ENCODE measurements around the gene CCDC138.

CCDC138 gene

DNA sequence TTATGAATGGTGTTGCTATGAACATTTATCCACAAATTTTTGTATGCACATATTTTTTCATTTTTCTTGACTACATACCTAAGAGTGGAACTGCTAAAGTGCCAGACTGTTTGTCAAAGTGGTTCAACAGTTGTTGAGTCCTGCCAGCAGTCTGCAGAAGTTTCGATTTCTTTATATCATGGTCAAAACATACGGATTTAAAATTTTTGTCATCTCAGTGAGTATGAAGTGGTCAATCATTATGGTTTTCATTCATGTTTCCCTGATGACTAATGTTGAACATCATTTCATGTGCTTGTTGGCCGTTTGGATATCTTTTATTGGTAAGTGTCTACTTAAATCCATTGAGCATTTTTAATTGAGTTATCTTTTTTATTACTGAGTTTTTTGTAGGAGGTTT, 39.2 kb downstream of the CCDC138 start:
- DNase-seq (ENCODE audit: low read depth in 1 of 2, low spot score in 1 of 2) = no peak

GRCh38 chr2:108829578-108830310, 43.2 kb downstream of the CCDC138 start:
- DNase-seq (ENCODE audit: low read depth in 1 of 2, low spot score in 1 of 2) = no peak

DNA sequence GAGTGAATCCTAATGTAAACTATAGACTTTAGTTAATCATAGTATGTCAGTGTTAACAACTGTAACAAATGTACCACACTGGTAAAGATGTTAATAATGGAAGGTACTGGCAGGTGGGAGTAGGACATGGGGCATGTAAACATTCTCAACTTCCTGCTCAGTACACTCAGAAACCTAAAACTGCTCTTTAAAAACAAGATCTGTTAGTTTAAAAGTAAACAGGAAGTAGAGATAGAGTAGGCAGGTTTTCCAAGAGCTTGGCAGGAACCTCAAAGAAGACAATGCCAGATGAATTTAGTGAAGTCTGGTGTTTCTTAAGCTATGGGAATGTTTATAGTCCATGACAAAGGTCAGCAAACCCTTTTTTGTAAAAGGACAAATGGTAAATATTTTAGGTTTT, 46.6 kb downstream of the CCDC138 start:
- no peak for DNase-seq (ENCODE audit: low read depth in 1 of 2, low spot score in 1 of 2)

GRCh38 chr2:108834620-108835019, 48.0 kb downstream of the CCDC138 start:
- DNase-seq (ENCODE audit: low read depth in 1 of 2, low spot score in 1 of 2) = no peak

DNA sequence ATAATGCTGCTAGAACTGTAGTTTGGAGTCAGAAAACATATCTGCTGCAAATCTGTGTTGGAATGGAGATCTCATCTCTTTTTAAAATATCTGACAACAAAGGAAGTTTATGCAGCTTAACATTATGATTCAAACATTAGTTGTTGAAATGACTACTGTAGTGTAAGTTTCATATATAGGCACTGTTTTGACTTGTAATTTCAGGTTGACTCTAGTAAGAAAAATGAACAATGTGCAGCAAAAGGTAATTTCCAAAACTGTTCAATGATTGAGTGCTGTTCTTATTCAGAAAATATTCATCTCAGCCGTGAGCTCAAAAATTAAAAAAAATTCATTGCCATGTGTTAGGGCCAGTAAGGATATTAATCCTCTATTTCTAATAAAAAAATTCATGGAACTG, 48.5 kb downstream of the CCDC138 start:
- no peak for DNase-seq (ENCODE audit: low read depth in 1 of 2, low spot score in 1 of 2)

GRCh38 chr2:108837198-108837597, 50.6 kb downstream of the CCDC138 start:
- DNase-seq (ENCODE audit: low read depth in 1 of 2, low spot score in 1 of 2) = no peak

- no peak for DNase-seq (ENCODE audit: low read depth in 1 of 2, low spot score in 1 of 2)
Observed at GRCh38 chr2:108841506-108841905, 54.9 kb downstream of the CCDC138 start.

DNA sequence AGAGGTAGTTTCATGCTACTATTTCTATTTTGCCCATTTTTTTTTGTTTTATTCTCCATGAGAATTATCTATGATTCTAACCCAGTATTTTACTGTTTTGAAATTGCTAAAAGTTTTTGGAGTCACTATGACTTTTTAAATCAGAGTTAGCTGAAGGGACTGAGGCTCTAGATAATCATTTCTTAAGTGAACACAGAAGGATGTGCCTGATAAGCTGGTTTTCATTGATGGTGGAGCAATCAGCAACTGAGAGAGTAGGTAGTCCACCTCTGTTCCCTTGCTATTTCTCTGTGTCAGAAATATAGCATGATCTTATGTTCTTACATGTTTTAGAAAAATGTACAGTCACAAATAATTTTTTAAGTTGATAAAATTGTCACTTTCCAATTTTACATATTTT, 59.4 kb downstream of the CCDC138 start:
- no peak for DNase-seq (ENCODE audit: low read depth in 1 of 2, low spot score in 1 of 2)

GRCh38 chr2:108847000-108847399, 60.4 kb downstream of the CCDC138 start:
- no peak for DNase-seq (ENCODE audit: low read depth in 1 of 2, low spot score in 1 of 2)

- DNase-seq (ENCODE audit: low read depth in 1 of 2, low spot score in 1 of 2) = no peak
Observed at GRCh38 chr2:108852375-108852774, 65.8 kb downstream of the CCDC138 start.

- DNase-seq (ENCODE audit: low read depth in 1 of 2, low spot score in 1 of 2) = no peak
Observed at GRCh38 chr2:108853421-108853820, 66.8 kb downstream of the CCDC138 start.

GRCh38 chr2:108854484-108854883, 67.9 kb downstream of the CCDC138 start:
- no peak for DNase-seq (ENCODE audit: low read depth in 1 of 2, low spot score in 1 of 2)

DNA sequence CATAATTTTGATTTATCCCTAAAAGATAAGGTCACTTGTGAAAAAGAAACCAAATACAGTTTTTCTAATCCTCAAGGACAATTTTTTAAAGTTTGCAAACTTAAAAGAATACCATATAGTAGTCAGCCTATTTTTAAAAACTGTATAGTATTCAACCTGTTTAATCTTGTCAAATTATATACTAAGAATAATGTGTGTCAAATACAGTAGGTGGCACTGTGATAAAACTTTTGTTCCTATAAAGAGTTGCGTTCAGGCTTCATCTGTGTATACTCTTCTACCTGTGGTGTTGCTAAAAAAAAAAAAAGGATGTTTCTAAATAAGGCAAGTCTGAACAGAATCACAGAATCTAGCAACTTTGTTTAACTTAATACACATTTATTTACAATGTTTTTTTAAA, 68.6 kb downstream of the CCDC138 start:
- DNase-seq (ENCODE audit: low read depth in 1 of 2, low spot score in 1 of 2) = no peak

- DNase-seq (ENCODE audit: low read depth in 1 of 2, low spot score in 1 of 2) = no peak
Observed at GRCh38 chr2:108858894-108859293, 72.3 kb downstream of the CCDC138 start.

GRCh38 chr2:108866041-108866440, 79.5 kb downstream of the CCDC138 start:
- DNase-seq (ENCODE audit: low read depth in 1 of 2, low spot score in 1 of 2) = no peak

DNA sequence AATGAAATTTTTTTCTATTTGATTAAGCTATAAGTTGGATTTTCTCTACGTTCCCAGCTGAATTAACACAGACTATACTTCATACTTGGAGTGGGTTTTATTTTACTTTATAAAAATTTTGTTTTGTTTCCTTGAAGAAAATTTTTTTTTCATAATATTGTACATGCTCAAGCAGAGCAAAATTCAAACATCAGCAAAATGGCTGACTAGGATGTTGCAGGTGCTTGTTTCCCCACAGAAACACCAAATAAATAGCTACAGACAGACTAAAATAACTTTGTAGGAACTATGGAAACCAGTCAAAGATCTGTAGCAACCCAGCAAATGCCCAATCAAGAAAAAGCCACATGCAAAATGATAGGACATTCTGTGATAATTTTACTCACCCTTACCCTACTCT, 82.3 kb downstream of the CCDC138 start:
- no peak for DNase-seq (ENCODE audit: low read depth in 1 of 2, low spot score in 1 of 2)

DNA sequence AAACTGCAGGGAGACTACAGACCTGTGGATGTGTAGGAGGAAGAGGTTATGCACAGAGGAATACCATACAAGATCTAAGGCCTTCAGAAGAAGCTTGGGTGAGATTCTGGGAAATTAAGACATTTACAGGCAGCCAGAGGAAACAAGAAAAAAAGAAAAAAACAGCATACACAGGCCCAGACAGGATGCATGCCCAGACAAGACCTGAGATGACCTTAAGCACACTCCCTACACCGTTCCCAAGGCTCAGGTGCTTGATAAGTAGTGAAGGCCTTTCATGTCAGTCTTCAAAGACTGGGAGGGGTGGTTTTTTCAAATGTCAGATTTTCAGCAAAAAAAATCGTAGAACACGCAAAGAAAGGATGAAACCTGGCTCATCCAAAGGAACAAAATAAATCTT, 83.0 kb downstream of the CCDC138 start:
- no peak for DNase-seq (ENCODE audit: low read depth in 1 of 2, low spot score in 1 of 2)

DNA sequence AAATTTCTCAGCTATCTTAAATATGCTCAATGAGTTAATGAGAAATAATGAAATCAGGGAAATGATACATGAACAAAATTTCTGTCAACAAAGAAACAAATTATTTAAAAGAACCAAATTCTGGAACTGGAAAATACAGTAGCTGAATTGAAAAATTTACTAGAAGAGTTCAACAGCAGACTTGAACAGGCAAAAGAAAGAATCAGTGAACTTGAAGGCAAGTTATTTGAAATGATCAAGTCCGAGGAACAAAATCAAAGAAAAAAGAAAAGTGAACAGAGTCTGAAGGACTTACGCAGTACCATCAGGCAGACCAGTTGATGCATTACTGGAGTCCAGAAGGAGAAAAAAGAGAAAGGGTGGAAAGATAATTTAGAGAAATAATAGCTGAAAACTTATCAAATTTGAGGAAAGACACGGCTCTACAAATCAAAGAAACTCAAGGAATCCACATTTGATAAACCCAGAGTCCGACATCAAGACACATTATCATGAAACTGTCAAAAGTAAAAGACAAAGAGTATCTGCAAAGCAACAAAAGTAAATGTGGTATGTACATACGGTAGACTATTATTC, 83.6 kb downstream of the CCDC138 start:
- no peak for DNase-seq (ENCODE audit: low read depth in 1 of 2, low spot score in 1 of 2)

DNA sequence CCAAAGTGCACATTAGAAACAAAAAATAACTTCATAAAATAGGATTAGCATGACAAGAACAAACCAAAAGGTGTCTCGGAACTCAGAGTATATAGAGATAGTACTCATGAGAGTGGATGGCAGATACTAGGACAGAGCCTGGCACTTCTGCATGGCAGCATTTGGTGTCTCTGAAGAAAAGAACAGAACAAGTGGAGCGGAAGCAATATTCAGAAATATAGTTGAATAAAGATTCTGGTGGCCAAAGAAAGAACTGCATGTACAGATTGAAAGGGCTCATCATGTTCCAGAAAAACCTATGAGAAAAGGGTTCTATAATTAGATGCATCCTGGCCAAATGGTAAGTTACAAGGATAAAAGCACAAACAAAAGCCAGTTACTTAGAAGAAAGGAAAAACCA, 90.9 kb downstream of the CCDC138 start:
- DNase-seq (ENCODE audit: low read depth in 1 of 2, low spot score in 1 of 2) = no peak

GRCh38 chr2:108878276-108878675, 91.7 kb downstream of the CCDC138 start:
- DNase-seq (ENCODE audit: low read depth in 1 of 2, low spot score in 1 of 2) = no peak

DNA sequence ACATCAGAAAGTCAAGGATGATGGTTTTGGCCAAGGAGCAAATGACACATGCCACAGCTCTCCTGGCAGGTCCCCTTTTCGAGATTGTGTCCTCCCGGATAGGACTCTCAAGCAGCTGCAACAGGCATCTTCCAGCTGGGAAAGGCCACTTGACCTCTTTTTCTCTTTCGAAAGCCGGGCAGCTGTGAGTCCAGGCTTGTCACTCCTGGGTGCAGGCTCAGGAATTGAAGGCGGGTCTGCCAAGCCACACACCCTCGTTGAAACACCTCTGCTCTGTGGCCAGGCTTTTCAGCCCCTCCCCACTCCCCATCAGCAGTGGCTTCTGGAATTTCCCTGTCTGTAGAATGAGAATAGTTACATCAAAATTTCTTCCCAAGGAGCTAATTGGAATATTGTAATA, 98.0 kb downstream of the CCDC138 start:
- no peak for DNase-seq (ENCODE audit: low read depth in 1 of 2, low spot score in 1 of 2)

- DNase-seq (ENCODE audit: low read depth in 1 of 2, low spot score in 1 of 2) = no peak
Observed at GRCh38 chr2:108889907-108890306, 103.3 kb downstream of the CCDC138 start.

DNA sequence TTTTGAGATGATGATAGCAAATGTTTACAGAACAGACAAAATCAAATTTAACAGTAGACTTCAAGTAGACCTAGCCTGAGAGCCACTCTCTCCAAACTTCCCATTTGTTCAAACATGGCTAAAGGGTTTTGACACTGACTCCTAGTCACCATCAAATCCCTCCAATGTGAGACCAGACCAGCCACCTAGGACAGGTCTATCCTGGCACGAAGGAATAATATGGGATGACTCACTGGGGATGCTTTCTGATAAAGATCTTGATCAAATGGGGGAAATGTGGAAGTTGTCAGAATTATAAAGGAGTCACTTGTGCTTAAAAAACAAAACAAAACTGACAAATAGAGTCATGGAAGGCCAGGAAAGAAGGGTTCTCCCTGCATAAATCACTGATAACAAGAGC, 106.7 kb downstream of the CCDC138 start:
- DNase-seq (ENCODE audit: low read depth in 1 of 2, low spot score in 1 of 2) = no peak
